ENCODE results near the gene PYGM.

PYGM gene

GRCh38 chr11:64787526-64788320 lies 27.9 kb upstream of the PYGM start:
- DNase-seq (ENCODE audit: low spot score in 2 of 2) (peak; percentile 35 to 52), ATAC-seq (replicated peaks; ENCODE audit: extremely low read depth, poor library complexity, severe bottlenecking) (peak; percentile 46)
- Mint-ChIP-seq H3K27ac (ENCODE audit: low read depth) (no peak overlapping the region), H3K27me3 (no peaks in the 10 kb centered on the region), H3K4me3 (no peak overlapping the region), H3K36me3 (ENCODE audit: insufficient read depth) (peaks cover 9% of the 10 kb centered on the region), H3K9me3 (no peaks in the 10 kb centered on the region), H3K4me1 (peaks cover 4% of the 10 kb centered on the region)

- peak overlapping the region; percentile 19 for H3K27ac Mint-ChIP-seq (ENCODE audit: low read depth)
- no peak overlapping the region for H3K4me3 Mint-ChIP-seq
- DNase-seq (ENCODE audit: low spot score in 2 of 2): no peak
- H3K4me1 Mint-ChIP-seq: peaks cover 4% of the 10 kb centered on the region
- H3K9me3 Mint-ChIP-seq: no peaks in the 10 kb centered on the region
- ATAC-seq (replicated peaks; ENCODE audit: extremely low read depth, poor library complexity, severe bottlenecking): no peak
- no peaks in the 10 kb centered on the region for H3K27me3 Mint-ChIP-seq
- peaks cover 6% of the 10 kb centered on the region for H3K36me3 Mint-ChIP-seq (ENCODE audit: insufficient read depth)
These were observed 26.5 kb upstream of the PYGM start for GRCh38 chr11:64786308-64786707.

- no peak for DNase-seq (ENCODE audit: low spot score in 2 of 2)
- Mint-ChIP-seq H3K36me3 (ENCODE audit: insufficient read depth) (no peaks in the 10 kb centered on the region), H3K27ac (ENCODE audit: low read depth) (no peak overlapping the region), H3K27me3 (no peaks in the 10 kb centered on the region), H3K4me1 (peaks cover 11% of the 10 kb centered on the region), H3K4me3 (no peak overlapping the region), H3K9me3 (no peaks in the 10 kb centered on the region)
- no peak for ATAC-seq (replicated peaks; ENCODE audit: extremely low read depth, poor library complexity, severe bottlenecking)
These were observed 25.2 kb upstream of the PYGM start for GRCh38 chr11:64784813-64785581.

- DNase-seq (ENCODE audit: low spot score in 2 of 2) (peak; percentile 96 to 100), ATAC-seq (replicated peaks; ENCODE audit: extremely low read depth, poor library complexity, severe bottlenecking) (peak; percentile 87)
- peak within 1 kb of the TSS; percentile 91 for H3K4me3 Mint-ChIP-seq
- peak within 1 kb of the TSS; percentile 100 for H3K27ac Mint-ChIP-seq (ENCODE audit: low read depth)
- peaks cover 56% of the 10 kb centered on the region for H3K4me1 Mint-ChIP-seq
- H3K27me3 Mint-ChIP-seq: no peaks in the 10 kb centered on the region
- H3K36me3 Mint-ChIP-seq (ENCODE audit: insufficient read depth): peaks cover 54% of the 10 kb centered on the region
- no peaks in the 10 kb centered on the region for H3K9me3 Mint-ChIP-seq
These were observed 18.9 kb upstream of the PYGM start, which contains the start of gene SF1 for GRCh38 chr11:64778473-64779298. Gene SF1, minus strand, starts transcription at chr11:64778542. Its CDS starts 150 bp downstream, at chr11:64778392.

- DNase-seq (ENCODE audit: low spot score in 2 of 2) (no peak), ATAC-seq (replicated peaks; ENCODE audit: extremely low read depth, poor library complexity, severe bottlenecking) (peak; percentile 1)
- Mint-ChIP-seq H3K4me3 (peak overlapping the region; percentile 89), H3K27me3 (no peaks in the 10 kb centered on the region), H3K36me3 (ENCODE audit: insufficient read depth) (peaks cover 59% of the 10 kb centered on the region), H3K27ac (ENCODE audit: low read depth) (peak overlapping the region; percentile 100), H3K9me3 (no peaks in the 10 kb centered on the region), H3K4me1 (peaks cover 61% of the 10 kb centered on the region)
These were observed 18.4 kb upstream of the PYGM start for GRCh38 chr11:64778223-64778472.

GRCh38 chr11:64777449-64778222 lies 17.9 kb upstream of the PYGM start:
- H3K36me3 Mint-ChIP-seq (ENCODE audit: insufficient read depth): peaks cover 64% of the 10 kb centered on the region
- H3K4me1 Mint-ChIP-seq: peaks cover 66% of the 10 kb centered on the region
- peak overlapping the region; percentile 91 for H3K4me3 Mint-ChIP-seq
- DNase-seq (ENCODE audit: low spot score in 2 of 2) (peak; percentile 63 to 70), ATAC-seq (replicated peaks; ENCODE audit: extremely low read depth, poor library complexity, severe bottlenecking) (peak; percentile 6)
- H3K9me3 Mint-ChIP-seq: no peaks in the 10 kb centered on the region
- no peaks in the 10 kb centered on the region for H3K27me3 Mint-ChIP-seq
- H3K27ac Mint-ChIP-seq (ENCODE audit: low read depth): peak overlapping the region; percentile 93

GRCh38 chr11:64776875-64777274 lies 17.1 kb upstream of the PYGM start:
- H3K4me1 Mint-ChIP-seq: peaks cover 73% of the 10 kb centered on the region
- peaks cover 72% of the 10 kb centered on the region for H3K36me3 Mint-ChIP-seq (ENCODE audit: insufficient read depth)
- no peak for DNase-seq (ENCODE audit: low spot score in 2 of 2)
- peak overlapping the region; percentile 93 for H3K27ac Mint-ChIP-seq (ENCODE audit: low read depth)
- peak overlapping the region; percentile 91 for H3K4me3 Mint-ChIP-seq
- ATAC-seq (replicated peaks; ENCODE audit: extremely low read depth, poor library complexity, severe bottlenecking): no peak
- H3K9me3 Mint-ChIP-seq: no peaks in the 10 kb centered on the region
- no peaks in the 10 kb centered on the region for H3K27me3 Mint-ChIP-seq

GRCh38 chr11:64776425-64776824 lies 16.7 kb upstream of the PYGM start:
- no peaks in the 10 kb centered on the region for H3K9me3 Mint-ChIP-seq

GRCh38 chr11:64774144-64774543 lies 14.4 kb upstream of the PYGM start:
- no peaks in the 10 kb centered on the region for H3K9me3 Mint-ChIP-seq
- no peak for DNase-seq (ENCODE audit: low spot score in 2 of 2)
- peaks cover 92% of the 10 kb centered on the region for H3K36me3 Mint-ChIP-seq (ENCODE audit: insufficient read depth)
- peaks cover 82% of the 10 kb centered on the region for H3K4me1 Mint-ChIP-seq
- H3K27me3 Mint-ChIP-seq: no peaks in the 10 kb centered on the region
- H3K4me3 Mint-ChIP-seq: peak overlapping the region; percentile 36
- H3K27ac Mint-ChIP-seq (ENCODE audit: low read depth): no peak overlapping the region
- ATAC-seq (replicated peaks; ENCODE audit: extremely low read depth, poor library complexity, severe bottlenecking): no peak

More at GRCh38 chr11:64776425-64776824, 16.7 kb upstream of the PYGM start:
- Mint-ChIP-seq H3K4me1 (peaks cover 78% of the 10 kb centered on the region), H3K27me3 (no peaks in the 10 kb centered on the region), H3K4me3 (peak overlapping the region; percentile 91), H3K36me3 (ENCODE audit: insufficient read depth) (peaks cover 76% of the 10 kb centered on the region), H3K27ac (ENCODE audit: low read depth) (peak overlapping the region; percentile 93)
- ATAC-seq (replicated peaks; ENCODE audit: extremely low read depth, poor library complexity, severe bottlenecking): no peak
- DNase-seq (ENCODE audit: low spot score in 2 of 2): no peak

GRCh38 chr11:64772303-64773018 lies 12.7 kb upstream of the PYGM start:
- Mint-ChIP-seq H3K9me3 (no peaks in the 10 kb centered on the region), H3K4me1 (peaks cover 90% of the 10 kb centered on the region), H3K36me3 (ENCODE audit: insufficient read depth) (peaks cover 98% of the 10 kb centered on the region), H3K27ac (ENCODE audit: low read depth) (peak overlapping the region; percentile 35), H3K27me3 (no peaks in the 10 kb centered on the region), H3K4me3 (no peak overlapping the region)
- no peak for ATAC-seq (replicated peaks; ENCODE audit: extremely low read depth, poor library complexity, severe bottlenecking)
- DNase-seq (ENCODE audit: low spot score in 2 of 2): no peak

- Mint-ChIP-seq H3K27ac (ENCODE audit: low read depth) (peak overlapping the region; percentile 35), H3K4me3 (no peak overlapping the region), H3K36me3 (ENCODE audit: insufficient read depth) (peaks cover 97% of the 10 kb centered on the region), H3K9me3 (no peaks in the 10 kb centered on the region), H3K27me3 (no peaks in the 10 kb centered on the region), H3K4me1 (peaks cover 88% of the 10 kb centered on the region)
- DNase-seq (ENCODE audit: low spot score in 2 of 2) (no peak), ATAC-seq (replicated peaks; ENCODE audit: extremely low read depth, poor library complexity, severe bottlenecking) (no peak)
These were observed 12.1 kb upstream of the PYGM start for GRCh38 chr11:64771861-64772260.

All from central memory CD8-positive, alpha-beta T cell (primary cell).